ENCODE measurements around the gene KCNH2. TPM values are rescaled to one million over a fixed set of nuclear protein-coding genes. Genes with fewer than 3 reads are reported as not detected.

KCNH2 gene
- total RNA-seq, 2 donors from 2014 or later: 1.1 to 1.9 TPM

DNA sequence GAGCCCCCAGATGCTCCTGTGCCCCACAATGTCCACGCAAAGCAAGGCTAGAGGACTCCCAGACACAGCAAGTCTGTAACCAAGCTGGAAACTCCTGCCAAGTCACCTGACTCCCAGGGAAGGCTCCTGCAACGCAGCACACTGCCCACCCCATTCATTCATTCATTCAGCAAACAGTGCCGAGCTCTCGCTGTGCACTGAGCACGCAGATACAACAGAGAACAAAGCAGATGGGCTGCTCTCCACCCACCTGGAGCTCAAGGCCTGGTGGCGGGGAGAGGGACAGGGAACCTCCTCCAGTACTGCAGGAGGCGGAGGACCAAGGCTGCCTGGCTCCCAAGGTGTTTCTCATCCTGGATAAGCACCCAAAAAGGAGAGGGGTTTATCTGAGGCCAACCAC is 8.6 kb downstream of the KCNH2 start:
- no peak overlapping the region for H3K27ac Mint-ChIP-seq
- no peak overlapping the region for H3K4me3 ChIP-seq (ENCODE audit: low read length)
- no peaks in the 10 kb centered on the region for H3K9me3 ChIP-seq (ENCODE audit: control insufficient read depth, low read length)
- WGBS, 2 experiments (ENCODE audit: insufficient coverage in 1 of 2, insufficient read length in 1 of 2): 70 to 78% methylated on average over 3 to 7 of the region's 7 CpGs
- H3K4me3 Mint-ChIP-seq: no peak overlapping the region
- no peak for DNase-seq
- no peak overlapping the region for H3K27ac ChIP-seq (ENCODE audit: low read depth, low read length)
- H3K9me3 Mint-ChIP-seq: no peaks in the 10 kb centered on the region
- peaks cover 16% of the 10 kb centered on the region for H3K4me1 Mint-ChIP-seq
- H3K36me3 ChIP-seq (ENCODE audit: control insufficient read depth, insufficient read depth, low read length): no peaks in the 10 kb centered on the region
- H3K27me3 Mint-ChIP-seq (ENCODE audit: insufficient read depth): peaks cover 69% of the 10 kb centered on the region
- TF ChIP-seq, protein P1, sequence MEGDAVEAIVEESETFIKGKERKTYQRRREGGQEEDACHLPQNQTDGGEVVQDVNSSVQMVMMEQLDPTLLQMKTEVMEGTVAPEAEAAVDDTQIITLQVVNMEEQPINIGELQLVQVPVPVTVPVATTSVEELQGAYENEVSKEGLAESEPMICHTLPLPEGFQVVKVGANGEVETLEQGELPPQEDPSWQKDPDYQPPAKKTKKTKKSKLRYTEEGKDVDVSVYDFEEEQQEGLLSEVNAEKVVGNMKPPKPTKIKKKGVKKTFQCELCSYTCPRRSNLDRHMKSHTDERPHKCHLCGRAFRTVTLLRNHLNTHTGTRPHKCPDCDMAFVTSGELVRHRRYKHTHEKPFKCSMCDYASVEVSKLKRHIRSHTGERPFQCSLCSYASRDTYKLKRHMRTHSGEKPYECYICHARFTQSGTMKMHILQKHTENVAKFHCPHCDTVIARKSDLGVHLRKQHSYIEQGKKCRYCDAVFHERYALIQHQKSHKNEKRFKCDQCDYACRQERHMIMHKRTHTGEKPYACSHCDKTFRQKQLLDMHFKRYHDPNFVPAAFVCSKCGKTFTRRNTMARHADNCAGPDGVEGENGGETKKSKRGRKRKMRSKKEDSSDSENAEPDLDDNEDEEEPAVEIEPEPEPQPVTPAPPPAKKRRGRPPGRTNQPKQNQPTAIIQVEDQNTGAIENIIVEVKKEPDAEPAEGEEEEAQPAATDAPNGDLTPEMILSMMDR (conservative IDR thresholded peaks at IDR 0.05): no peak
- peaks cover 23% of the 10 kb centered on the region for H3K27me3 ChIP-seq (ENCODE audit: control insufficient read depth, insufficient read depth, low read length, poor library complexity, severe bottlenecking)
- no peak overlapping the region for H3K9ac ChIP-seq (ENCODE audit: extremely low read depth, low read length, poor library complexity, severe bottlenecking)
- peaks cover 3% of the 10 kb centered on the region for H3K4me1 ChIP-seq (ENCODE audit: control insufficient read depth, insufficient read depth, low read length)
- H3K36me3 Mint-ChIP-seq (ENCODE audit: low read depth): no peaks in the 10 kb centered on the region

DNA sequence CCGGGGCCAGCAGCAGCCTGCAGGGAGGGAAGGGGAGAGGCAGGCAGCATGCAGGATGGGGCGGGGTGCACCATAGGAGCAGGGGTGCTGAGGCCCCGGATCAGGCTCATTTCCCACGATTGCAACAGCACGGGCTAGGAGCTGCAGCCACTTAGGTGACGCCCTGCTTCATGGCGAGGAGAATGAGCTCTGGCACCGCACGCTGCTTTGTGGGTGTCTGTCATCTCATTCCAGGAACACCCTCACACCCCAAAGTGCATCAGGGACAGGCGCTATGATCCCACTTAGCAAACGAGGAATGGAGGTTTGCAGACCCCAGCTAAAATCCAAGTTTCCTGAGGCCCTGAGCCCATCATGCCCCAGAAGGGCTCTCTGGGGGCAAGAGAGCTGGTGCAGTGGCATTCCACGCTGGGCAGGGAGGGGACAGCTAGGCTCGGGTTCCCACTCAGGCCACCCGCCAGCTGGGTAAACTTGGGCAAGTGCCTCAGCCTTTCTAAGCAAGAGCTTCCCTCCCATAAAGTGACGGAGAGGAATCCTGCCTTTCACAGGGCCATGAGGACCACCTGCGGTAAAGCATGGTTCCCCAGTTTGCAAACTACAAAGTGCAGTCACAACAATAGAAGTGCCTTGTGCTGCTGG is 9.3 kb downstream of the KCNH2 start:
- Mint-ChIP-seq H3K27ac (no peak overlapping the region), H3K9me3 (no peaks in the 10 kb centered on the region), H3K4me3 (no peak overlapping the region), H3K36me3 (ENCODE audit: low read depth) (no peaks in the 10 kb centered on the region), H3K4me1 (peaks cover 14% of the 10 kb centered on the region), H3K27me3 (ENCODE audit: insufficient read depth) (peaks cover 65% of the 10 kb centered on the region)
- H3K27me3 ChIP-seq (ENCODE audit: control insufficient read depth, insufficient read depth, low read length, poor library complexity, severe bottlenecking): peaks cover 18% of the 10 kb centered on the region
- H3K27ac ChIP-seq (ENCODE audit: low read depth, low read length): no peak overlapping the region
- no peak overlapping the region for H3K9ac ChIP-seq (ENCODE audit: extremely low read depth, low read length, poor library complexity, severe bottlenecking)
- no peak overlapping the region for H3K4me3 ChIP-seq (ENCODE audit: low read length)
- DNase-seq: no peak
- WGBS, 2 experiments (ENCODE audit: insufficient coverage in 1 of 2, insufficient read length in 1 of 2): 83 to 85% methylated on average over 14 to 16 of the region's 16 CpGs
- no peaks in the 10 kb centered on the region for H3K9me3 ChIP-seq (ENCODE audit: control insufficient read depth, low read length)
- H3K36me3 ChIP-seq (ENCODE audit: control insufficient read depth, insufficient read depth, low read length): no peaks in the 10 kb centered on the region
- TF ChIP-seq, protein P1 (conservative IDR thresholded peaks at IDR 0.05): no peak
- peaks cover 3% of the 10 kb centered on the region for H3K4me1 ChIP-seq (ENCODE audit: control insufficient read depth, insufficient read depth, low read length)

DNA sequence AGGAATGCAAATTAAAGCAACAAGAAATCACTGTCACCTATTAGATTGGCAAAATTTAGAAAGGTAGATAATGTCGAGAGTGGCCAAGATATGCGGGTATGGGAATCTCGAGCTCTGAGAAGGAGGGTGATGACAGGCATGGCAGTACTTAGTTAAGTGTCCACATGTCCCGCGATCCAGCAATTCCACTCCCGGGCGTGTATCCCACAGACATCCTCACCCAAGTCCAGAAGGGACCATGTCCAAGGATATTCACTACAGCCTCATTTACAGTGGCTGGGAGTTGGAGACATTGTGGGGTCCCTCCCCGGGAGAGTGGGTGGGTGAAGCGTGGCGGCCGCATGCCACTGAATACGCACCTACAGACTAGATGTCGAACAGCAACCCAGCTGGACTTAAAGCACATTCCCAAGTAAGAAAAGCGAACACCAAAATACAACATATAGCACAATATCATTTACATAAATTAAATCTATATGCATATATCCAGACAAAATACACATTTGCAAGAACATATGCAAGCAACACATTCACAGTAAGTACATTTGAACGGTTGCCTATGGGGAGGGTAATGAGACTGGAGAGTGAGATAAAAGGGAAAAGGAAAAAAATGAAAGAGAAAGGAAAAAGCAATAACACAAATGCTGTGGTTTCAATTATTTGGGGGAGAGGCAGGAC is 9.9 kb downstream of the KCNH2 start:
- H3K9ac ChIP-seq (ENCODE audit: extremely low read depth, low read length, poor library complexity, severe bottlenecking): no peak overlapping the region
- no peaks in the 10 kb centered on the region for H3K9me3 ChIP-seq (ENCODE audit: control insufficient read depth, low read length)
- H3K27me3 ChIP-seq (ENCODE audit: control insufficient read depth, insufficient read depth, low read length, poor library complexity, severe bottlenecking): peaks cover 11% of the 10 kb centered on the region
- TF ChIP-seq, protein P1 (conservative IDR thresholded peaks at IDR 0.05): no peak
- no peak overlapping the region for H3K27ac ChIP-seq (ENCODE audit: low read depth, low read length)
- Mint-ChIP-seq H3K27ac (no peak overlapping the region), H3K9me3 (no peaks in the 10 kb centered on the region), H3K36me3 (ENCODE audit: low read depth) (no peaks in the 10 kb centered on the region), H3K27me3 (ENCODE audit: insufficient read depth) (peaks cover 58% of the 10 kb centered on the region), H3K4me3 (no peak overlapping the region), H3K4me1 (peaks cover 13% of the 10 kb centered on the region)
- H3K36me3 ChIP-seq (ENCODE audit: control insufficient read depth, insufficient read depth, low read length): no peaks in the 10 kb centered on the region
- H3K4me1 ChIP-seq (ENCODE audit: control insufficient read depth, insufficient read depth, low read length): peaks cover 3% of the 10 kb centered on the region
- no peak for DNase-seq
- 91 to 95% methylated on average over 9 to 15 of the region's 15 CpGs for WGBS, 2 experiments (ENCODE audit: insufficient coverage in 1 of 2, insufficient read length in 1 of 2)
- no peak overlapping the region for H3K4me3 ChIP-seq (ENCODE audit: low read length)

Data from endodermal cell (in vitro differentiated cells).